Measurements from ENCODE around the gene HMCES. TPM values are rescaled to one million over a fixed set of nuclear protein-coding genes. Genes with fewer than 3 reads are reported as not detected.
A peak's percentile ranks its signal among the peaks of the same experiment; 100 is the strongest.

HMCES gene
- total and polyA plus RNA-seq, 2 of the 13 experiments (the other 11 are each of a cell fraction or from before 2014, with no cell fraction given) = 16.1 to 37.5 TPM

GRCh38 chr3:129341331-129342141 is 62.9 kb downstream of the HMCES start (continued):
- no peak for TF ChIP-seq ZNF720 (CRISPR knock-in tag; IDR thresholded peaks at IDR 0.05)
- TF ChIP-seq CERS6 (CRISPR knock-in tag; IDR thresholded peaks at IDR 0.05) = no peak
- 0 out of 2 replicates have a peak, but pooled peaks have one; percentile 28 for TF ChIP-seq SALL1 (CRISPR knock-in tag; IDR thresholded peaks at IDR 0.05)
- TF ChIP-seq BCL6 (CRISPR knock-in tag; IDR thresholded peaks at IDR 0.05) = no peak
- TF ChIP-seq ZNF616 (CRISPR knock-in tag; IDR thresholded peaks at IDR 0.05; ENCODE audit: low read depth) = no peak
- TF ChIP-seq CC2D1A (CRISPR knock-in tag; IDR thresholded peaks at IDR 0.05) = no peak
- no peak for TF ChIP-seq THAP11 (CRISPR knock-in tag; IDR thresholded peaks at IDR 0.05)
- no peak for TF ChIP-seq TBP (CRISPR knock-in tag; IDR thresholded peaks at IDR 0.05)
- TF ChIP-seq PATZ1 (CRISPR knock-in tag; IDR thresholded peaks at IDR 0.05) = peak; percentile 72
- TF ChIP-seq NFIB (CRISPR knock-in tag; IDR thresholded peaks at IDR 0.05; ENCODE audit: borderline replicate concordance) = no peak
- TF ChIP-seq ZNF414 (CRISPR knock-in tag; IDR thresholded peaks at IDR 0.05) = no peak
- peak in 1 of 2 experiments; percentile 48; a peak in 1 of 4 replicates for TF ChIP-seq NR2F1 (CRISPR knock-in tag; IDR thresholded peaks at IDR 0.05)
- TF ChIP-seq REPIN1 (CRISPR knock-in tag; IDR thresholded peaks at IDR 0.05; ENCODE audit: borderline replicate concordance, low read depth) = no peak
- no peak for TF ChIP-seq GTF3A (CRISPR knock-in tag; conservative IDR thresholded peaks at IDR 0.05)
- TF ChIP-seq, protein P1, sequence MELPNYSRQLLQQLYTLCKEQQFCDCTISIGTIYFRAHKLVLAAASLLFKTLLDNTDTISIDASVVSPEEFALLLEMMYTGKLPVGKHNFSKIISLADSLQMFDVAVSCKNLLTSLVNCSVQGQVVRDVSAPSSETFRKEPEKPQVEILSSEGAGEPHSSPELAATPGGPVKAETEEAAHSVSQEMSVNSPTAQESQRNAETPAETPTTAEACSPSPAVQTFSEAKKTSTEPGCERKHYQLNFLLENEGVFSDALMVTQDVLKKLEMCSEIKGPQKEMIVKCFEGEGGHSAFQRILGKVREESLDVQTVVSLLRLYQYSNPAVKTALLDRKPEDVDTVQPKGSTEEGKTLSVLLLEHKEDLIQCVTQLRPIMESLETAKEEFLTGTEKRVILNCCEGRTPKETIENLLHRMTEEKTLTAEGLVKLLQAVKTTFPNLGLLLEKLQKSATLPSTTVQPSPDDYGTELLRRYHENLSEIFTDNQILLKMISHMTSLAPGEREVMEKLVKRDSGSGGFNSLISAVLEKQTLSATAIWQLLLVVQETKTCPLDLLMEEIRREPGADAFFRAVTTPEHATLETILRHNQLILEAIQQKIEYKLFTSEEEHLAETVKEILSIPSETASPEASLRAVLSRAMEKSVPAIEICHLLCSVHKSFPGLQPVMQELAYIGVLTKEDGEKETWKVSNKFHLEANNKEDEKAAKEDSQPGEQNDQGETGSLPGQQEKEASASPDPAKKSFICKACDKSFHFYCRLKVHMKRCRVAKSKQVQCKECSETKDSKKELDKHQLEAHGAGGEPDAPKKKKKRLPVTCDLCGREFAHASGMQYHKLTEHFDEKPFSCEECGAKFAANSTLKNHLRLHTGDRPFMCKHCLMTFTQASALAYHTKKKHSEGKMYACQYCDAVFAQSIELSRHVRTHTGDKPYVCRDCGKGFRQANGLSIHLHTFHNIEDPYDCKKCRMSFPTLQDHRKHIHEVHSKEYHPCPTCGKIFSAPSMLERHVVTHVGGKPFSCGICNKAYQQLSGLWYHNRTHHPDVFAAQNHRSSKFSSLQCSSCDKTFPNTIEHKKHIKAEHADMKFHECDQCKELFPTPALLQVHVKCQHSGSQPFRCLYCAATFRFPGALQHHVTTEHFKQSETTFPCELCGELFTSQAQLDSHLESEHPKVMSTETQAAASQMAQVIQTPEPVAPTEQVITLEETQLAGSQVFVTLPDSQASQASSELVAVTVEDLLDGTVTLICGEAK (IDR thresholded peaks at IDR 0.05) = no peak
- TF ChIP-seq, protein P1 (CRISPR knock-in tag; IDR thresholded peaks at IDR 0.05) = no peak
